ENCODE data around the gene BSG. TPM values are rescaled to one million over a fixed set of nuclear protein-coding genes. Genes with fewer than 3 reads are reported as not detected.

BSG gene
- total and polyA plus RNA-seq, 2 experiments from 2014 or later, result 545 to 1,282 TPM

DNA sequence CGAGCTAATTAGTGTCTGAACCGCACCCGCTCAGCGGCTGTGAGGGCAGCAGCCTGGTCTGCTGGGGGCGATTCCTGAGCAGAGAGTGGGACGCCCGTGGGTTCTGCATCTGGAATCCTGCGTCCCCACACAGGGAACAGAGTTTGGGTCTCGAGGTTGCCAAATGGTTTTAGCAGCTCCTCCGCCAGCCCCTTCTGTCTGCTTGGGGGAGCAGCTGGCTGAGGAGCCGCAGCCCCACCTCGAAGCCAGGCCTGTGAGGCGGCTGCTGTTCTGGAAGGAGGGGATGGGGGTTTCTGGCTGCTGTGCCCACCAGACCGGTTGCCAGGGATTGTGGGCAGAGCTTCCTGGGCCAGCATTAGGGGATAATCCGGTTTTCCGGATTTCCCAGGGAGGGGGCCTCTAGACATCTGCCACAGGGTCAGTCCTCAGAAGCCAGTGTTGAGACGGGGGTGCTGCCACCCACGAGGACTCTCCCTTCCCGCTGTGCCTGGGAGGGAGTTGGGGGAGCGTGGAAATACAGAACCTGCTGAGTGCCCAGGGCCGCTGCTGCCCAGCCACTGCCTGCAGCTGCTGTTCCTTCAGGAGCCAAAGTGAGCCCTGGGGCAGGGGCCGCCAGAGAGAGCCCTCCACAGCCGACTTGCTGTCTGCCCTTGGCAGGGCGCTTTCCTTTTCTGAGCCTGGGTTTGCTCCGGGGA lies 38.9 kb upstream of the BSG start:
- Histone ChIP-seq H3K4me1 (ENCODE audit: insufficient read depth) (peaks cover 18% of the 10 kb centered on the region), H2AFZ (no peak overlapping the region), H3K4me2 (peak overlapping the region; percentile 99), H3K9me2 (replicated peaks; ENCODE audit: insufficient read depth) (no peaks in the 10 kb centered on the region), H3K27ac (peak overlapping the region; percentile 94), H4K20me1 (ENCODE audit: insufficient read depth, poor library complexity, severe bottlenecking) (peaks cover 48% of the 10 kb centered on the region), H3K4me3 (peak overlapping the region; percentile 96), H3K79me2 (peaks cover 62% of the 10 kb centered on the region), H3K36me3 (replicated peaks; ENCODE audit: insufficient read depth, low read depth) (no peaks in the 10 kb centered on the region), H3K9me3 (ENCODE audit: low read depth) (no peaks in the 10 kb centered on the region), H3K27me3 (no peaks in the 10 kb centered on the region)
- WGBS (ENCODE audit: low lambda C conversion rate, missing lambda C conversion rate), result 56% methylated on average over 24 of the region's 25 CpGs
- TF ChIP-seq, protein P1, sequence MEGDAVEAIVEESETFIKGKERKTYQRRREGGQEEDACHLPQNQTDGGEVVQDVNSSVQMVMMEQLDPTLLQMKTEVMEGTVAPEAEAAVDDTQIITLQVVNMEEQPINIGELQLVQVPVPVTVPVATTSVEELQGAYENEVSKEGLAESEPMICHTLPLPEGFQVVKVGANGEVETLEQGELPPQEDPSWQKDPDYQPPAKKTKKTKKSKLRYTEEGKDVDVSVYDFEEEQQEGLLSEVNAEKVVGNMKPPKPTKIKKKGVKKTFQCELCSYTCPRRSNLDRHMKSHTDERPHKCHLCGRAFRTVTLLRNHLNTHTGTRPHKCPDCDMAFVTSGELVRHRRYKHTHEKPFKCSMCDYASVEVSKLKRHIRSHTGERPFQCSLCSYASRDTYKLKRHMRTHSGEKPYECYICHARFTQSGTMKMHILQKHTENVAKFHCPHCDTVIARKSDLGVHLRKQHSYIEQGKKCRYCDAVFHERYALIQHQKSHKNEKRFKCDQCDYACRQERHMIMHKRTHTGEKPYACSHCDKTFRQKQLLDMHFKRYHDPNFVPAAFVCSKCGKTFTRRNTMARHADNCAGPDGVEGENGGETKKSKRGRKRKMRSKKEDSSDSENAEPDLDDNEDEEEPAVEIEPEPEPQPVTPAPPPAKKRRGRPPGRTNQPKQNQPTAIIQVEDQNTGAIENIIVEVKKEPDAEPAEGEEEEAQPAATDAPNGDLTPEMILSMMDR (IDR thresholded peaks at IDR 0.05; ENCODE audit: poor library complexity), result no peak
- TF ChIP-seq EZH2phosphoT487 (IDR thresholded peaks at IDR 0.05; ENCODE audit: low read depth, severe bottlenecking, unreplicated experiment) (no peak), EZH2 (IDR thresholded peaks at IDR 0.05; ENCODE audit: borderline replicate concordance) (no peak)
- DNase-seq (ENCODE audit: low spot score), result no peak

DNA sequence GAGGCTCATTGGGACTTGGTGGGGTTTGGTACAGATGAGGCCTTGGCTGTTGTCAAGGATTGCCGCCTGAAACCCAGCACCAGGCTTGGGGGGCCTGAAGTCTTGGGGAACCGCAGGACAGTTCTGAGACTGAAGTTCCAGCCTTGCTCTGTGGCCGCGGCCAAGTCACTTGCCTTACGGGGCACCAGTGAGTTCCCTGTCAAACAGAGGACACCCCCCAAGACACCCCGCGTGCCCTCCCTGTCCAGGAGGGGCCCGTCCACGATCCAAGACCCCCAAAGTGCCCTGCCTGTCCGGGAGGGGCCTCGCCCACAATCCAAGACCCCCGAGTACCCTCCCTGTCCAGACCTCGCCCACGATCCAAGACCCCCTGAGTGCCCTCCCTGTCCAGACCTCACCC lies 38.3 kb upstream of the BSG start:
- H3K27ac ChIP-seq, result peak overlapping the region; percentile 94
- H3K79me2 ChIP-seq, result peaks cover 63% of the 10 kb centered on the region
- TF ChIP-seq EZH2 (IDR thresholded peaks at IDR 0.05; ENCODE audit: borderline replicate concordance) (no peak), EZH2phosphoT487 (IDR thresholded peaks at IDR 0.05; ENCODE audit: low read depth, severe bottlenecking, unreplicated experiment) (no peak)
- TF ChIP-seq, protein P1 (IDR thresholded peaks at IDR 0.05; ENCODE audit: poor library complexity), result no peak
- no peaks in the 10 kb centered on the region for H3K36me3 ChIP-seq (replicated peaks; ENCODE audit: insufficient read depth, low read depth)
- no peak for DNase-seq (ENCODE audit: low spot score)
- 97% methylated on average over 8 of the region's 14 CpGs for WGBS (ENCODE audit: low lambda C conversion rate, missing lambda C conversion rate)
- no peak overlapping the region for H2AFZ ChIP-seq
- H4K20me1 ChIP-seq (ENCODE audit: insufficient read depth, poor library complexity, severe bottlenecking), result peaks cover 52% of the 10 kb centered on the region
- peak overlapping the region; percentile 99 for H3K4me2 ChIP-seq
- peaks cover 18% of the 10 kb centered on the region for H3K4me1 ChIP-seq (ENCODE audit: insufficient read depth)
- H3K9me2 ChIP-seq (replicated peaks; ENCODE audit: insufficient read depth), result no peaks in the 10 kb centered on the region
- H3K4me3 ChIP-seq, result no peak overlapping the region
- H3K27me3 ChIP-seq, result no peaks in the 10 kb centered on the region
- no peaks in the 10 kb centered on the region for H3K9me3 ChIP-seq (ENCODE audit: low read depth)

DNA sequence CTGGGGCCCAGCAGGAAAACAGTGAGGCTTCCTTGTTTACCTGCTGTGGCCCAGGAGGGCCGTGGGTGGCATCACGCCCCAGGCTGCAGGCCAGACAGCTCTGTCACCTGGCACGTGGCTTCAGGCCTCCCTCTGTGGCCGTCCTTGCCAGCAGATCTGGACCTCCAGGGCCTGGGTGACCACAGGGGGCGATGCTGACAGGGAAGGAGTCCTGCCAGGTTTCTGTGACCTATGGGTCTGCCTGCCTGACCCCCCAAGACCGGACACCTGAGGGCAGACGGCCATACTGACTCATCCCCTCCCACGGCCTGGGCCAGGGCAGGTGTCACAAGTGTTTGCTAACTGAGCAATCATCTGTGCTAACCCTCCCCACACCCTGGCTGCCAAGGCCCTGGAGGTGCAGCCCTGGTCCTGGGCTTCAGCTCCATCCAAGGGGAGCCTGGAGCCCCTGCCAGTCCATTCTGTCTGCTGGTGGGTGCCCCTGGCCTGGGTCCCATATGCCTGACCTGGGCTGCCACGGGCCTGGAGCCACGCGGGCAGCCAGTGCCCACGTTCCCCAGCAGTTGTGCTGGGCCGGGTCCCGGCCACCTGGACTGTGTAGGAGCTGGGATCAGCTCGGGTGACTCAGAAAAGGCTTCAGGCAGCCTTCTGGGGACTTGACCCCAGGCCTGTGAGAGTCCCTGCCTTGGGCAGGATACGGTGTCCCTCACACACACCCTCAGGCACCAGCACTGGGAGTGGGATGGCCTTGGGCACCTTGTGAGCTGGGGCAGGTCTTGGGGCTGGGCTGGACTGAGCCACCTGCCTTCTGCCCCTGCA lies 37.2 kb upstream of the BSG start:
- 85% methylated on average over 16 of the region's 16 CpGs for WGBS (ENCODE audit: low lambda C conversion rate, missing lambda C conversion rate)
- Histone ChIP-seq H3K27me3 (no peaks in the 10 kb centered on the region), H3K9me3 (ENCODE audit: low read depth) (no peaks in the 10 kb centered on the region), H3K79me2 (peaks cover 62% of the 10 kb centered on the region), H2AFZ (no peak overlapping the region), H4K20me1 (ENCODE audit: insufficient read depth, poor library complexity, severe bottlenecking) (peaks cover 56% of the 10 kb centered on the region), H3K4me3 (no peak overlapping the region), H3K4me1 (ENCODE audit: insufficient read depth) (peaks cover 18% of the 10 kb centered on the region), H3K9me2 (replicated peaks; ENCODE audit: insufficient read depth) (no peaks in the 10 kb centered on the region), H3K36me3 (replicated peaks; ENCODE audit: insufficient read depth, low read depth) (no peaks in the 10 kb centered on the region), H3K27ac (no peak overlapping the region), H3K4me2 (no peak overlapping the region)
- TF ChIP-seq EZH2phosphoT487 (IDR thresholded peaks at IDR 0.05; ENCODE audit: low read depth, severe bottlenecking, unreplicated experiment), result no peak
- TF ChIP-seq, protein P1 (IDR thresholded peaks at IDR 0.05; ENCODE audit: poor library complexity), result no peak
- no peak for TF ChIP-seq EZH2 (IDR thresholded peaks at IDR 0.05; ENCODE audit: borderline replicate concordance)
- no peak for DNase-seq (ENCODE audit: low spot score)

All from hepatocyte (in vitro differentiated cells).